Stimulated activated CD4-positive, alpha-beta T cell treated with anti-CD3 and anti-CD28 coated beads, Interleukin-1b, Interleukin-23, amount 100 ng/mL, for 4 hours (primary cell): Measurements from ENCODE around the gene PFKM.

Source experiments
- DNase-seq, 2 donors: peaks; one replicate each; pipeline ENCODE4 v3.0.0-alpha.2; 2020; ENCODE audit warnings: low read depth in 2 of 2

PFKM gene

GRCh38 chr12:48119078-48119833 lies at the start of gene PFKM:
PFKM (plus strand) TSS chr12:48119364; CDS start chr12:48122775, 3,411 bp downstream.
- peak; percentile 45 to 56 for DNase-seq

GRCh38 chr12:48070033-48070432 lies 49.1 kb upstream of the PFKM start:
- DNase-seq: no peak

- DNase-seq: no peak
Measured at GRCh38 chr12:48070731-48071130, 48.4 kb upstream of the PFKM start.

GRCh38 chr12:48071808-48072207 lies 47.4 kb upstream of the PFKM start:
- DNase-seq: no peak

GRCh38 chr12:48072266-48072665 lies 46.9 kb upstream of the PFKM start:
- DNase-seq: no peak

GRCh38 chr12:48074266-48074665 lies 44.9 kb upstream of the PFKM start:
- no peak for DNase-seq

- no peak for DNase-seq
Measured at GRCh38 chr12:48075832-48076231, 43.3 kb upstream of the PFKM start.

- DNase-seq: no peak
Measured at GRCh38 chr12:48077111-48077510, 42.1 kb upstream of the PFKM start.

- DNase-seq: no peak
Measured at GRCh38 chr12:48078901-48079300, 40.3 kb upstream of the PFKM start.

GRCh38 chr12:48080285-48080684 lies 38.9 kb upstream of the PFKM start:
- no peak for DNase-seq

GRCh38 chr12:48080821-48081220 lies 38.3 kb upstream of the PFKM start:
- DNase-seq: no peak

- DNase-seq: no peak
Measured at GRCh38 chr12:48084066-48084465, 35.1 kb upstream of the PFKM start.

GRCh38 chr12:48084841-48085460 lies 34.2 kb upstream of the PFKM start:
- no peak for DNase-seq

GRCh38 chr12:48086327-48086726 lies 32.8 kb upstream of the PFKM start:
- no peak for DNase-seq

GRCh38 chr12:48092611-48093010 lies 26.6 kb upstream of the PFKM start:
- no peak for DNase-seq

- no peak for DNase-seq
Measured at GRCh38 chr12:48104531-48104930, 14.6 kb upstream of the PFKM start.

- peak; percentile 16 to 44 for DNase-seq
Measured at GRCh38 chr12:48105321-48105866, 13.8 kb upstream of the PFKM start.

- peak; percentile 83 to 87 for DNase-seq
Measured at GRCh38 chr12:48105867-48106680, 13.1 kb upstream of the PFKM start, which contains the start of gene SENP1. SENP1 (minus strand) TSS chr12:48106079; CDS start chr12:48101472, 4,607 bp downstream.

- no peak for DNase-seq
Measured at GRCh38 chr12:48106681-48107613, 12.2 kb upstream of the PFKM start.

GRCh38 chr12:48109424-48109823 lies 9.7 kb upstream of the PFKM start:
- DNase-seq: no peak

GRCh38 chr12:48110691-48111311 lies 8.4 kb upstream of the PFKM start:
- DNase-seq: no peak
